Left cardiac atrium (tissue), 4 donors: Measurements from ENCODE around the gene TPCN1. TPM values are rescaled to one million over a fixed set of nuclear protein-coding genes. Genes with fewer than 3 reads are reported as not detected.

Source experiments
- ATAC-seq, 2 donors: fragments of 200-7000 bp; cut with Tn5 transposase; one replicate each; pipeline ENCODE4 v1.9.1; 2020; ENCODE audit warnings: mild to moderate bottlenecking in 2 of 2, moderate library complexity in 2 of 2
- DNase-seq: peaks from one replicate; pipeline ENCODE4 v3.0.0-alpha.2; 2020
- intact Hi-C, 2 donors: fragments of 100-400 bp; cut with DNase I; formaldehyde crosslinking; loops; one replicate each; pipeline versions ENCODE4 v1.14.1 to v1.15.1; 2022 to 2023
- microRNA-seq, 2 donors: library from miRNA; unstranded; fragments of <30 nt; microRNA quantifications; one replicate each; pipeline ENCODE4 v1.2.0, GENCODE V29; 2020
- total RNA-seq, 2 donors: library from RNA; stranded (reverse); fragmentation: NEBNext Ultra II Directional; extraction: Animal tissue kit (Norgen Biotek cat#: 25700); gene quantifications; one replicate each; pipeline ENCODE4 v1.2.1, GENCODE V29; 2021
- donor health status: DM: no; HTN: yes; CAD: no.
- donor health status: DM: no; HTN: yes; CAD: no; lungs with severe emphysema.
- donor health status: DM: yes; HTN: yes; CAD: no.
- donor health status: Dilated cardiomyopathy.

The TPCN1 gene
- total RNA-seq, 2 donors from 2014 or later, result 66.1 to 80.6 TPM

DNA sequence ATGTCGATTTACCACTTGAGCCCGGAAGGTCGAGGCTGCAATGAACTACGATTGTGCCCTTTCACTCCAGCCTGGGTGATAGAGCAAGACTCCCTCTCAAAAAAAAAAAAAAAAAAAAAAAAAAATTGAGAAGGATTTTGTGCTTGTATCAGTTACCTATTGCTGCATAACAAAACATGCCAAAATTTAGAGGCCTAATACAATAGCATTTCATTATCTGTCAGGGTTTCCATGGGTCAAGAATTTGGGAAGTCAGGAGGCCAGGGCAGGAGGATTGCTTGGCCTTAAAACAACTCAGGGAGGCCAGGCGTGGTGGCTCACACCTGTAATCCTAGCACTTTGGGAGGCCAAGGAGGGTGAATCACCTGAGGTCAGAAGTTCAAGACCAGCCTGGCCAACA, 118.3 kb downstream of the TPCN1 start:
- no peak for ATAC-seq
- intact Hi-C loops, result no loop called here
- no peak for DNase-seq

DNA sequence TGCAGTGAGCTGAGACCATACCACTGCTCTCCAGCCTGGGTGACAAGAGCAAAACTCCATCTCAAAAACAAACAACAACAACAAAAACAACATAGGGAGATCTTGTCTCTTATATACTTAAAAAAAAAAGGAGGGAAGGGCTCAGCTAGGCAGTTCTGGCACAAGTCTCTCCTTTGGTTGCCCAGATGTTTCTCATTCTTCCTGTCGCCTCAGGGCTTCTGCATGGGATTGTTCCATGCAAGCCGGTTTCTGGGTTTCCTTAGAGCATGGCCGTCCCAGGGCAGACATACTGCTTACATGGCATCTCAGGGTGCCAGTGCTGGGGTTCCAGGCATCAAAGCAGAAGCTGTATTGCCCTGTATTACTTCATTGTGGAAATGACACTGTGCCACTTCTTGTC, 118.8 kb downstream of the TPCN1 start:
- no peak for DNase-seq
- intact Hi-C loops, result no loop called here
- no peak for ATAC-seq

DNA sequence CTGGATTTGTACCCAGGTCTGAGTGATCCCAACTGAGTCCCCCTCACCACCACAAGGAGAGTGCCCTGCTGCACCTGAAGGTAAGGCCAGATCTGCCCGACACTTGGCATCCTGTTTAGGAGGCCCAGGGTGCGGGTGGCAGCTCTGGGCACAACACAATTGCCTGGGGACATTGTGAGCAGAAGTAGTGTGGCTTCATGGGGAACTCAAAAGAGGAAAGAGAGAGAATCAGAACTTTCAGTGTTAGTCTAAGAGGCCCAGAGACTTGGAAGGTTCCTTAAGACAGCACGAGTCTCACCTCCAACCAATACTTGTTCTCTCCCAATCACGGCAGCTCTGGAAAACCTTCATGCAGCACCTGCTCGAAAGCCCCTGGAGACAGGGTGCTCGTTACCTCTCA, 120.3 kb downstream of the TPCN1 start:
- no peak for DNase-seq
- no peak for ATAC-seq
- intact Hi-C loops, result no loop called here

DNA sequence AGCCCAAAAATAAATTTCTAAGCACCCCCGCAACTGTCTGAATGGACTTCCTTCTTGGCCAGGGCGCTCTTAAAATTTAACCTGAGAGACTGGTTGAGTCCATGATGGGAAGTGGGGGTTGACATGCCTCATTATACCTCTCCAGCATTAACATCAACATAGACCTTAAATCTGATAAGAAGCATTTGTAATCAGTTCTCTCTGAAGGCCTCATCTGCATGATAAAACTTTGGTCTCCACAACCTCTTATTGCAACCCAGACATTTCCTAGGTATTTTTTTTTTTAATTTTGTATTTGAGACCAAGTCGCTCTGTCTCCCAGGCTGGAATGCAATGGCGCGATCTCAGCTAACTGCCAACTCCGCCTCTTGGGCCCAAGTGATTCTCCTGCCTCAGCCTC, 124.1 kb downstream of the TPCN1 start:
- intact Hi-C loops, result no loop called here
- DNase-seq (no peak), ATAC-seq (no peak)

DNA sequence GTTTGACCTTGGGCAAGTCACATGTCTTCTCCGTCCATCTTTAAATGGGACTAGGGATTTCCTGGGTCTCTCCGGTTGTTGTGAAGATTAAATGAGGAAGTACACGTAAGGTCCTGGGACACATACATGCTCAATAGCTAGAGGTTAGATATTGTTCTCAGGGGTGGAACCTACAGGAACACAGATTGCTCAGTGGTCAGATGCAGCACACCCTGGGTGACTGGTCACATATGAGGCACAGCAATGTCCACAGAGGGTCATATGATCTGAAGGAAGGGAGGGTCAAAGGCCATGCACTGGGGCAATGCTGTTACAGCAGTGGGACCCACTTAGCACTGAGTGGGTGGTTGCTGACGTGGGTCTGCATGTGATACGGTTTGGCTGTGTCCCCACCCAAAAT, 125.1 kb downstream of the TPCN1 start:
- no peak for ATAC-seq
- intact Hi-C loops, result no loop called here
- no peak for DNase-seq

DNA sequence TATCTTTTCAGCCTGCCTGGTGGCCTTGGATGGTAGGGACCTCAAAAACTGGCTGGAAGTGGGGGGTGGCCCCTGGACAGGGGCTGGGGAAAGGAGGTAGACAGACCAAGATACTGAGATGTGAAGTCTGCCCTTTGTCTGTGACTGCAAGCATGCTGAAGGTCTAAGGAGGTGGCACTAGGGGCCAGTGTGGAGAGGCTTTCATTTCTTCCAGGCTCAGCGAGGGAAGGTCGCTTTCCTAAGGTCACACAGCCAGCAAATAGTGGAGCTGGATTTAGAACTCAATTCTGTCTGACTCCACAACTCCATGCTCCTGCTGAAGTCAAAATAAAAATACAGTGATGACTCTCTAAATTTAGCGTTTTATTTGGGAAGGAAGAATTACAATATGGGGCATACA, 125.8 kb downstream of the TPCN1 start:
- intact Hi-C loops, result no loop called here
- no peak for DNase-seq
- ATAC-seq, result no peak

DNA sequence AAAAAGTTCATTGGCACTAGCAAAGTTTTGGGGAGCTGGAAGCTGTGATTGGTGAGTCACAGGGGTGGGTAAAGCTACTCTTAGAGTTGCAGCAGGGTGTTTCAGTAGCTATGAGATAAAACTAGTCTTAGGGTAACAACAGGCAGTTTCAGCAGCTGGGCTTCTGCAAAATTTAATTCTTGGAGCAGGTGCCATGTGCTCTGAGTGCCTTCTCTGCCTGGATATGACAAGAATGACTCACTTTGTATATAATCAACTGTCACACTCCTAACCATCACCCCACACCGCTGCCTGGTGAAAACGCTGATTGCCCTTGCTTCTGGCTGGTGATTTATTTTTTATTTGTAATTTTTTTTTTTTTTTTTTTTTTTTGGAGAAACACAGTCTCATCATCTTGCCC, 126.6 kb downstream of the TPCN1 start:
- no peak for DNase-seq
- intact Hi-C loops, result no loop called here
- ATAC-seq, result peak; percentile 68 to 81

Small RNA genes lying within 50 kb of the gene (microRNA-seq; reads per million reads assigned to microRNA genes)
- 0 to 0.82 reads per million in 2 donors for gene MIR6762

Other genes with a start within 250 kb of the TPCN1 start
- 10 to 100 TPM in 1 of 2 donors, 1 to 10 TPM in 1; 6.5 to 18.4 TPM for gene OAS2, start 242.9 kb upstream of the TPCN1 start, total RNA-seq
- gene DTX1, start 164.7 kb upstream of the TPCN1 start, total RNA-seq, result 1 to 10 TPM; 6.3 to 9.8 TPM
- gene RASAL1, start 85.7 kb upstream of the TPCN1 start, total RNA-seq, result not detected
- not detected for gene CFAP73, start 71.7 kb upstream of the TPCN1 start, total RNA-seq
- gene DDX54, start 36.0 kb upstream of the TPCN1 start, total RNA-seq, result 10 to 100 TPM; 32.4 to 39.4 TPM
- 10 to 100 TPM; 10.8 to 13.0 TPM for gene RITA1, start 35.7 kb upstream of the TPCN1 start, total RNA-seq
- gene SLC8B1, start 113.6 kb downstream of the TPCN1 start, total RNA-seq, result 10 to 100 TPM; 14.0 to 15.2 TPM
- 10 to 100 TPM; 47.5 to 48.7 TPM for gene PLBD2, start 137.1 kb downstream of the TPCN1 start, total RNA-seq
- under 1 TPM; 0.24 to 0.31 TPM for gene SDS, start 182.4 kb downstream of the TPCN1 start, total RNA-seq
- 1 to 10 TPM; 4.2 to 7.0 TPM for gene SDSL, start 200.9 kb downstream of the TPCN1 start, total RNA-seq